ENCODE results near the gene SF3B3.
"Not testable (repeated sequence)": the region's sequence is repeated elsewhere in the genome, so short reads cannot be mapped to it uniquely, and the experiment has no call there.

Gene SF3B3

GRCh38 chr16:70511833-70512232, 11.8 kb upstream of the SF3B3 start:
- DNase-seq (ENCODE audit: low spot score) = no peak

- DNase-seq (ENCODE audit: low spot score) = no peak
Measured at GRCh38 chr16:70512456-70512855, 11.2 kb upstream of the SF3B3 start.

- no peak for DNase-seq (ENCODE audit: low spot score)
Measured at GRCh38 chr16:70520612-70521297, 2.9 kb upstream of the SF3B3 start.

GRCh38 chr16:70522216-70523075, 1.2 kb upstream of the SF3B3 start:
- DNase-seq (ENCODE audit: low spot score) = peak; percentile 47

- peak; percentile 95 for DNase-seq (ENCODE audit: low spot score)
Measured at GRCh38 chr16:70523076-70523742, 407 bp upstream of the SF3B3 start, which contains the start of gene COG4. Gene COG4, minus strand, starts transcription at chr16:70523554. Its CDS starts 11 bp downstream, at chr16:70523543.

- not testable (repeated sequence) for DNase-seq (ENCODE audit: low spot score)
Measured at GRCh38 chr16:70524399-70524825, 796 bp downstream of the SF3B3 start.

- no peak for DNase-seq (ENCODE audit: low spot score)
Measured at GRCh38 chr16:70526403-70526802, 2.8 kb downstream of the SF3B3 start.

- no peak for DNase-seq (ENCODE audit: low spot score)
Measured at GRCh38 chr16:70527315-70527996, 3.8 kb downstream of the SF3B3 start.

- peak; percentile 75 for DNase-seq (ENCODE audit: low spot score)
Measured at GRCh38 chr16:70529051-70529777, 5.6 kb downstream of the SF3B3 start.

GRCh38 chr16:70529954-70530353, 6.3 kb downstream of the SF3B3 start:
- not testable (repeated sequence) for DNase-seq (ENCODE audit: low spot score)

GRCh38 chr16:70534971-70535370, 11.4 kb downstream of the SF3B3 start:
- no peak for DNase-seq (ENCODE audit: low spot score)

GRCh38 chr16:70540994-70541393, 17.4 kb downstream of the SF3B3 start:
- no peak for DNase-seq (ENCODE audit: low spot score)

- DNase-seq (ENCODE audit: low spot score) = no peak
Measured at GRCh38 chr16:70544548-70544947, 20.9 kb downstream of the SF3B3 start.

- no peak for DNase-seq (ENCODE audit: low spot score)
Measured at GRCh38 chr16:70548936-70549335, 25.3 kb downstream of the SF3B3 start.

- no peak for DNase-seq (ENCODE audit: low spot score)
Measured at GRCh38 chr16:70550082-70550481, 26.5 kb downstream of the SF3B3 start.

- no peak for DNase-seq (ENCODE audit: low spot score)
Measured at GRCh38 chr16:70551788-70552187, 28.2 kb downstream of the SF3B3 start.

GRCh38 chr16:70552675-70553074, 29.1 kb downstream of the SF3B3 start:
- DNase-seq (ENCODE audit: low spot score) = no peak

- DNase-seq (ENCODE audit: low spot score) = no peak
Measured at GRCh38 chr16:70553645-70554044, 30.0 kb downstream of the SF3B3 start.

- no peak for DNase-seq (ENCODE audit: low spot score)
Measured at GRCh38 chr16:70556063-70556462, 32.4 kb downstream of the SF3B3 start.

- DNase-seq (ENCODE audit: low spot score) = no peak
Measured at GRCh38 chr16:70561623-70562022, 38.0 kb downstream of the SF3B3 start.

GRCh38 chr16:70563636-70564035, 40.0 kb downstream of the SF3B3 start:
- no peak for DNase-seq (ENCODE audit: low spot score)

All from NAMALWA (cell line).